Stomach (tissue), 9 donors: ENCODE measurements around the gene BTN2A1. TPM values are rescaled to one million over a fixed set of nuclear protein-coding genes. Genes with fewer than 3 reads are reported as not detected.

Experiments
- DNase-seq, 2 donors: peaks; one replicate each; pipeline versions ENCODE4 v3.0.0 to v3.0.0-alpha.2; 2013 to 2019
- H3K27ac ChIP-seq, 5 donors: fragments of 200-600 bp in 4 of 5; sonication (generic) in 4 of 5; one replicate each; pipeline ENCODE4 v1.5.1; 2013 to 2019; ENCODE audit warnings: mild to moderate bottlenecking in 1 of 5, moderate library complexity in 1 of 5
- H3K27me3 ChIP-seq, 3 donors: fragments of 200-600 bp; sonication (generic); one replicate each; pipeline ENCODE4 v1.5.1; 2017 to 2019; ENCODE audit warnings: mixed run types in 1 of 3
- H3K36me3 ChIP-seq, 4 donors: fragments of 200-600 bp; sonication (generic); 1 replicate in 3 of 4; 2 replicates in 1 of 4; pipeline ENCODE4 v1.5.1; 2016 to 2019
- H3K4me1 ChIP-seq, 4 donors: fragments of 200-600 bp; sonication (generic); one replicate each; pipeline ENCODE4 v1.5.1; 2016 to 2019
- H3K4me3 ChIP-seq, 4 donors: fragments of 200-600 bp; sonication (generic) in 3 of 4; one replicate each; pipeline ENCODE4 v1.5.1; 2016 to 2019; ENCODE audit warnings: mild to moderate bottlenecking in 1 of 4
- H3K9me3 ChIP-seq, 4 donors: fragments of 200-600 bp; sonication (generic); one replicate each; pipeline ENCODE4 v1.5.1; 2016 to 2019
- EP300 ChIP-seq: sonication (generic); formaldehyde crosslinking; IDR thresholded peaks from one replicate; pipeline ENCODE4 v1.6.1; 2017; ENCODE audit warnings: antibody characterized with exemption
- POLR2A ChIP-seq, 4 donors: fragments of 450-650 bp; IDR thresholded peaks; one replicate each; pipeline ENCODE4 v1.6.1; 2016; ENCODE audit warnings: antibody characterized with exemption in 4 of 4, control low read depth in 2 of 4, mild to moderate bottlenecking in 1 of 4, moderate library complexity in 1 of 4
- POLR2AphosphoS5 ChIP-seq, 3 donors: sonication (generic); formaldehyde crosslinking; IDR thresholded peaks; one replicate each; pipeline ENCODE4 v1.6.1; 2016; ENCODE audit warnings: antibody characterized with exemption in 3 of 3
- WGBS, 5 donors: extraction: QIAGEN DNeasy Blood & Tissue Kit in 3 of 5; methylation state at CpG; one replicate each; pipeline versions ENCODE4 v1.1.5 to v1.1.7; 2013 to 2018; 5-methylcytosine and 5-hydroxymethylcytosine counted together
- intact Hi-C: fragments of 100-400 bp; cut with DNase I; formaldehyde crosslinking; loops from one replicate; pipeline ENCODE4 v1.15.1; 2023; ENCODE audit warnings: low total_unique reads
- polyA plus RNA-seq, 3 donors: library from polyadenylated mRNA; stranded (reverse); fragments of 200-250 nt; gene quantifications; one replicate each; pipeline ENCODE4 v1.2.3, GENCODE V29; 2013
- total RNA-seq, 5 donors: library from RNA; depleted of rRNA; stranded (reverse); fragments of >200 nt; gene quantifications; one replicate each; pipeline versions ENCODE4 v1.1.0 to v1.2.3, GENCODE V29; 2014 to 2016
- TF ChIP-seq, protein P1 (sequence below), 7 experiments: fragments of 450-650 bp in 4 of 7; fragments of 200-600 bp in 3 of 7; sonication (generic) in 3 of 7; IDR thresholded peaks; one replicate each; pipeline ENCODE4 v1.5.1; 2016 to 2019; ENCODE audit warnings: antibody characterized with exemption in 7 of 7, control low read depth in 2 of 7, mild to moderate bottlenecking in 1 of 7
- donor health status: healthy with polysubstance abuse.
- donor health status: Bipolar disorder and iron deficiency.
- donor health status: healthy.

BTN2A1 gene
- total and polyA plus RNA-seq, 8 donors = 2.9 to 16.9 (median 10.7) TPM

GRCh38 chr6:26474439-26474881 is 16.7 kb downstream of the BTN2A1 start:
- Histone ChIP-seq H3K36me3 (peaks cover 0 to 10% (median 5%) of the 10 kb centered on the region in 4 donors), H3K27ac (peak overlapping the region; percentile 81 to 97 (median 92)), H3K4me3 (peak overlapping the region; percentile 40 to 47 (median 44)), H3K9me3 (no peaks in the 10 kb centered on the region), H3K27me3 (no peaks in the 10 kb centered on the region), H3K4me1 (peaks cover 6 to 33% (median 20%) of the 10 kb centered on the region in 4 donors)
- no peak for DNase-seq
- WGBS, 5 donors = 38 to 64% (median 49%) methylated on average over 2 of the region's 2 CpGs
- TF ChIP-seq, protein P1, sequence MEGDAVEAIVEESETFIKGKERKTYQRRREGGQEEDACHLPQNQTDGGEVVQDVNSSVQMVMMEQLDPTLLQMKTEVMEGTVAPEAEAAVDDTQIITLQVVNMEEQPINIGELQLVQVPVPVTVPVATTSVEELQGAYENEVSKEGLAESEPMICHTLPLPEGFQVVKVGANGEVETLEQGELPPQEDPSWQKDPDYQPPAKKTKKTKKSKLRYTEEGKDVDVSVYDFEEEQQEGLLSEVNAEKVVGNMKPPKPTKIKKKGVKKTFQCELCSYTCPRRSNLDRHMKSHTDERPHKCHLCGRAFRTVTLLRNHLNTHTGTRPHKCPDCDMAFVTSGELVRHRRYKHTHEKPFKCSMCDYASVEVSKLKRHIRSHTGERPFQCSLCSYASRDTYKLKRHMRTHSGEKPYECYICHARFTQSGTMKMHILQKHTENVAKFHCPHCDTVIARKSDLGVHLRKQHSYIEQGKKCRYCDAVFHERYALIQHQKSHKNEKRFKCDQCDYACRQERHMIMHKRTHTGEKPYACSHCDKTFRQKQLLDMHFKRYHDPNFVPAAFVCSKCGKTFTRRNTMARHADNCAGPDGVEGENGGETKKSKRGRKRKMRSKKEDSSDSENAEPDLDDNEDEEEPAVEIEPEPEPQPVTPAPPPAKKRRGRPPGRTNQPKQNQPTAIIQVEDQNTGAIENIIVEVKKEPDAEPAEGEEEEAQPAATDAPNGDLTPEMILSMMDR (IDR thresholded peaks at IDR 0.05) = no peak
- TF ChIP-seq EP300 (no peak), POLR2AphosphoS5 (IDR thresholded peaks at IDR 0.05) (no peak), POLR2A (IDR thresholded peaks at IDR 0.05) (no peak)
- intact Hi-C loops = no loop called here

GRCh38 chr6:26475823-26476729 is 18.3 kb downstream of the BTN2A1 start:
- no peaks in the 10 kb centered on the region for H3K27me3 ChIP-seq
- H3K36me3 ChIP-seq = no peaks in the 10 kb centered on the region
- H3K27ac ChIP-seq = peak overlapping the region in 3 of 5 donors; percentile 92 to 97 (median 93)
- H3K9me3 ChIP-seq = no peaks in the 10 kb centered on the region
- H3K4me1 ChIP-seq = peaks cover 6 to 33% (median 20%) of the 10 kb centered on the region in 4 donors
- no peak overlapping the region for H3K4me3 ChIP-seq
- DNase-seq = no peak
- intact Hi-C loops = no loop called here
- WGBS, 5 donors = 81 to 89% (median 83%) methylated on average over 7 of the region's 7 CpGs
- TF ChIP-seq EP300 (no peak), POLR2AphosphoS5 (IDR thresholded peaks at IDR 0.05) (no peak), POLR2A (IDR thresholded peaks at IDR 0.05) (no peak)
- TF ChIP-seq, protein P1 (IDR thresholded peaks at IDR 0.05) = no peak

DNA sequence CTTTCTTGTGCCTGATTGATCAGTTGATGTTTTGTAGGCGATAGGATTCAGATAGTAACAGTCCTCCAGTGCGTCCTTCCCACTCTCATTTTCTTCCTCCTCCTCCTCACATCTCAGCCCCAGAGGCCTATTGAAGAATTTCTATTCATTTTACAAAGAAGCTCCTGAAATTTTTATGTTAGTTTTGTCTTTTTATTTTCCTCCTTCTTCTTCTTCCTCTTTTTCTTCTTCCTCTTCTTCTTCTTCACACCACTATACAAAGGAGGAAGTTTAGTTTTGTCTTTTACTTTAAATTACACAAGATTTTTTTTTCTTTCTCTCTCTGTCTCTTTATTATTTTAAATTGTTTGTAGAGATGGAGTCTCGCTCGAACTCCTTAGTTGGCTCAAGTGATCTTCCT is 19.1 kb downstream of the BTN2A1 start:
- intact Hi-C loops = no loop called here
- no peak for DNase-seq
- Histone ChIP-seq H3K9me3 (no peaks in the 10 kb centered on the region), H3K27ac (peak overlapping the region in 3 of 5 donors; percentile 92 to 97 (median 93)), H3K27me3 (no peaks in the 10 kb centered on the region), H3K36me3 (no peaks in the 10 kb centered on the region), H3K4me1 (peaks cover 6 to 33% (median 20%) of the 10 kb centered on the region in 4 donors), H3K4me3 (no peak overlapping the region)
- no peak for TF ChIP-seq EP300
- WGBS, 5 donors = 87 to 90% (median 88%) methylated on average over 4 of the region's 4 CpGs

DNA sequence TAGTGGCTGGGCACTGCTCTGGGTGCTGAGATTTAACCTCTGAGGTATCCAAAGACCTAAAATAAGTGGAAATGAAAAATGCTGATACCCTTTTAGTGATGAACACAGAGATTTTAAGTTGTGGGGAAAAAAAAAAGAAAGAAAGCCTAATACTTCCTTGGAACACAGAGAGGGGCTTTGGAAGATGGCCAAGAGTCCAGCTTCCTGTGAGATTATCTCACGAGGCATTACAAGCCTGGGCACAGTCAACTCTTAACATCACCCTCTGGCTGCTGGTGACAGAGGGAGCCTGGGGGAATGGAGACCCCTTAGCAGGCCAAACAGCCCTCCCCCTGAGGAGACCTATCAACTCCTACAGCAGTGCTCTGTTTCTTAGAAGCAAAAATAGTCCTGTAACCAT is 19.7 kb downstream of the BTN2A1 start:
- no peak overlapping the region for H3K4me3 ChIP-seq
- H3K36me3 ChIP-seq = no peaks in the 10 kb centered on the region
- H3K27me3 ChIP-seq = no peaks in the 10 kb centered on the region
- intact Hi-C loops = no loop called here
- peak in 1 of 2 donors; percentile 53 for DNase-seq
- peak overlapping the region in 2 of 5 donors; percentile 92 to 97 for H3K27ac ChIP-seq
- WGBS, 5 donors = 28 to 52% (median 33%) methylated on average over 1 of the region's 1 CpG
- TF ChIP-seq, protein P1 (IDR thresholded peaks at IDR 0.05) = no peak
- H3K4me1 ChIP-seq = peaks cover 6 to 33% (median 20%) of the 10 kb centered on the region in 4 donors
- H3K9me3 ChIP-seq = no peaks in the 10 kb centered on the region
